ENCODE measurements around the gene SLC9C1.

DNA sequence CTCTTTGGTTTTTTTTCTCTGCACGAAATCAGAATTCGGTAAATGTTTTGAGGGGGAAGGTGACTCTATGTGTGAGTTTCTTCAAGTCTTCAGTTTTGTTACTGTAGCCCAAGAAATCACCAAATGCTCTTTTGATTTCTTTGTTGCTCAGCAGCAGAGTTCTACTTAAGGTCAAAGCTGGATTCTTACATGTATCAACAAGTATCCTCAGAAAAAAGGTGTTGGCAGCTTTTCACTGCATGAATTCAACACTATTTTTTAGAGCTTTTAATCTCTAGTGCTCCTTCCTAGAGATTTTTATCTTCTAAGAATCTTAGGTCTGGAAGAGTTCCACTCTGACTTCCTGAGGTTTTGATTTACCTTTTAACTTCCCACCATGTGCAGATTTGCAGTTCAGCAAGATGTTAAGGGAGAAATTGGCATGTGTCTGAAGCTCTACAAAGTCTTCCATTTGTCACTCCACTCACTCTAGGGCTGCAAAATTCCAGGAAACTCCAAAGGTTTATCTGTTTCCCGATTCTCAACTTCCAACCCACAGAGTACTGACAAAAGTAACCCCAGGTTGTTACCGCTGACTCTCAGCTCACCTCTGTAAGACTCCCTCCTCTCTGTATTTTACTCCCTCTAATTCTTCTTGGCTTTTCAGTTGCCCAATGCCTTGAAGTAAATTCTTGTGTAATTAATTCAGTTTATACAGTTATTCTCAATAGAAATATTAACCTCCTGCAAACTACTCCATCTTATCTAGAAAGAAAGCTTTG is 25.7 kb upstream of the SLC9C1 start:
- no peak for TF ChIP-seq RAD21 (IDR thresholded peaks at IDR 0.05; ENCODE audit: low read depth)
- no peak for TF ChIP-seq FOXM1 (IDR thresholded peaks at IDR 0.05; ENCODE audit: borderline replicate concordance, low read depth)
- no peak for TF ChIP-seq TEAD4 (IDR thresholded peaks at IDR 0.05)
- TF ChIP-seq, protein P1, sequence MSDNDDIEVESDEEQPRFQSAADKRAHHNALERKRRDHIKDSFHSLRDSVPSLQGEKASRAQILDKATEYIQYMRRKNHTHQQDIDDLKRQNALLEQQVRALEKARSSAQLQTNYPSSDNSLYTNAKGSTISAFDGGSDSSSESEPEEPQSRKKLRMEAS (IDR thresholded peaks at IDR 0.05) = no peak
- no peak for TF ChIP-seq TAF1 (IDR thresholded peaks at IDR 0.05; ENCODE audit: low read depth)
- TF ChIP-seq, protein P2, sequence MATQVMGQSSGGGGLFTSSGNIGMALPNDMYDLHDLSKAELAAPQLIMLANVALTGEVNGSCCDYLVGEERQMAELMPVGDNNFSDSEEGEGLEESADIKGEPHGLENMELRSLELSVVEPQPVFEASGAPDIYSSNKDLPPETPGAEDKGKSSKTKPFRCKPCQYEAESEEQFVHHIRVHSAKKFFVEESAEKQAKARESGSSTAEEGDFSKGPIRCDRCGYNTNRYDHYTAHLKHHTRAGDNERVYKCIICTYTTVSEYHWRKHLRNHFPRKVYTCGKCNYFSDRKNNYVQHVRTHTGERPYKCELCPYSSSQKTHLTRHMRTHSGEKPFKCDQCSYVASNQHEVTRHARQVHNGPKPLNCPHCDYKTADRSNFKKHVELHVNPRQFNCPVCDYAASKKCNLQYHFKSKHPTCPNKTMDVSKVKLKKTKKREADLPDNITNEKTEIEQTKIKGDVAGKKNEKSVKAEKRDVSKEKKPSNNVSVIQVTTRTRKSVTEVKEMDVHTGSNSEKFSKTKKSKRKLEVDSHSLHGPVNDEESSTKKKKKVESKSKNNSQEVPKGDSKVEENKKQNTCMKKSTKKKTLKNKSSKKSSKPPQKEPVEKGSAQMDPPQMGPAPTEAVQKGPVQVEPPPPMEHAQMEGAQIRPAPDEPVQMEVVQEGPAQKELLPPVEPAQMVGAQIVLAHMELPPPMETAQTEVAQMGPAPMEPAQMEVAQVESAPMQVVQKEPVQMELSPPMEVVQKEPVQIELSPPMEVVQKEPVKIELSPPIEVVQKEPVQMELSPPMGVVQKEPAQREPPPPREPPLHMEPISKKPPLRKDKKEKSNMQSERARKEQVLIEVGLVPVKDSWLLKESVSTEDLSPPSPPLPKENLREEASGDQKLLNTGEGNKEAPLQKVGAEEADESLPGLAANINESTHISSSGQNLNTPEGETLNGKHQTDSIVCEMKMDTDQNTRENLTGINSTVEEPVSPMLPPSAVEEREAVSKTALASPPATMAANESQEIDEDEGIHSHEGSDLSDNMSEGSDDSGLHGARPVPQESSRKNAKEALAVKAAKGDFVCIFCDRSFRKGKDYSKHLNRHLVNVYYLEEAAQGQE (IDR thresholded peaks at IDR 0.05; ENCODE audit: low read depth) = no peak
- TF ChIP-seq EP300 (IDR thresholded peaks at IDR 0.05; ENCODE audit: borderline replicate concordance) = no peak
- no peak for TF ChIP-seq CREB1 (IDR thresholded peaks at IDR 0.05; ENCODE audit: low read depth)
- TF ChIP-seq YY1 (IDR thresholded peaks at IDR 0.05; ENCODE audit: low read depth) = no peak
- no peak for TF ChIP-seq TCF12 (IDR thresholded peaks at IDR 0.05; ENCODE audit: low read depth)
- no peak for TF ChIP-seq CEBPB (IDR thresholded peaks at IDR 0.05)
- no peak for TF ChIP-seq EGR1 (IDR thresholded peaks at IDR 0.05)
- no peak for TF ChIP-seq NFIC (IDR thresholded peaks at IDR 0.05)
- no peak for TF ChIP-seq ZBTB7A (IDR thresholded peaks at IDR 0.05; ENCODE audit: low read depth)

All from Ishikawa (cell line).